GM18519 (cell line): Measurements from ENCODE around the gene PML.
"Not testable (repeated sequence)": the region's sequence is repeated elsewhere in the genome, so short reads cannot be mapped to it uniquely, and the experiment has no call there.

Experiments used
- ATAC-seq: cut with Tn5 transposase; IDR thresholded peaks from one replicate; pipeline ENCODE4 v1.9.1; 2021; ENCODE audit warnings: mild to moderate bottlenecking, moderate library complexity; ENCODE audit not compliant: unreplicated experiment, low FRiP score

The PML gene

GRCh38 chr15:74053517-74053916 lies 59.0 kb downstream of the PML start:
- no peak for ATAC-seq

GRCh38 chr15:74053941-74054529 lies 59.5 kb downstream of the PML start:
- no peak for ATAC-seq

GRCh38 chr15:74055804-74056203 lies 61.3 kb downstream of the PML start:
- ATAC-seq, result no peak

- not testable (repeated sequence) for ATAC-seq
Measured at GRCh38 chr15:74056330-74056729, 61.8 kb downstream of the PML start.

DNA sequence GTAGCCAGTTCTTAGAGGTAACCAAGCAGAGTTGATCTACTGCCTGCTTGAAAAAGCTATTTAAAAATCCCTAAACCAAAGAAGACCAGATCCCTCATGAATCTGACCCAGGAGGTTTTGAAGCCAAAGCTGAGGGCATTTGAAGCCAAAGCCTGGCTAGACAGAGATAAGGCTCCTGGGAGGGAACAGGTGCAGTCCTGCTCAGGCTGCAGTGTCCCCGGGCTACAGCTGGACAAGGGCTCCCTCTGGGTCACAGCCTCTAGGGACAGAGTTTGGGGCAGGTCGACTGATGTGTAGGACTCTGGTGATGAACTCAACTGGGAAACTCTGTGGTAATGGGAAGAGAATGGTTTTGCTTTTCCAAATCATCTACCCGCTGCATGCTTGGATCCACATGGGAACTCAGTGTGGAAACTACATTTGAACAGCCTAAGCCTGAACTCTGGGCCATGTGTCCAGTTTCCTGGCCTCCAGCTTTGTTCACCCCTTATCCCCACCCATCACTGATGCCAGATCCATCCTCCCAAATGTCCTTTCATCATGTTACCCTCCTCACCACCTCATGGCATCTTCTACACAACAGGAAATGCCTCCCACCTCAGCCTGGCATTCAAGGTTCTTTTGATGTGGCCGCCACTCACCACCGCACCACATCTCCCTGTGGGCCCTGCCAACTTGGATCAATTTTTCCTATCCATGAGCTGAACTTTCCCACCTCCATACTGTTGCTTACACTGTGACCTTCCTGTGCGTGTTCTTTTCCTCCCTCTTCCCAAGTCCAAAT lies 64.7 kb downstream of the PML start:
- ATAC-seq, result not testable (repeated sequence)

DNA sequence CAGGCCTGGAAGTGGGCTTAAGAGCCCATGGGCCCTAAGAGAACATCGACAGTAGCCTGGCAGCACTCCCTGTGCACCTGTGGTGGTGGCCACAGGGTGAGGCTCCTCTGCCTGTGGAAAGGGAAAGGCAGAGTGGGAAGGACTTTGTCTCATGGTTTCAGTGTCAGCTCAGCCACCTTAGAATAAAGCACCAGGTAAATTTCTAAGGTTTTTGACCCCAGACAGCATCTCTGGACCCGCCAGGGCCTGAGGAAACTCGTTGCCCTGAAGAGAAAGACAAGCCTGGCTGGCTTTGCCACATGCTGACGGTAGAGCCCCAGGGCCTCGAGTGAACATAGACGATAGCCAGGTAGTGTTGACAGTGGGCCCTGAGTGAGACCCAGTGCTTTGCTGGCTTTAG lies 65.7 kb downstream of the PML start:
- no peak for ATAC-seq

GRCh38 chr15:74062236-74062635 lies 67.7 kb downstream of the PML start:
- no peak for ATAC-seq

GRCh38 chr15:74062671-74063070 lies 68.2 kb downstream of the PML start:
- ATAC-seq, result no peak

GRCh38 chr15:74063425-74064146 lies 69.1 kb downstream of the PML start:
- not testable (repeated sequence) for ATAC-seq

GRCh38 chr15:74064183-74064582 lies 69.7 kb downstream of the PML start:
- not testable (repeated sequence) for ATAC-seq

GRCh38 chr15:74064822-74065221 lies 70.3 kb downstream of the PML start:
- ATAC-seq, result not testable (repeated sequence)

GRCh38 chr15:74065684-74066411 lies 71.3 kb downstream of the PML start:
- not testable (repeated sequence) for ATAC-seq

DNA sequence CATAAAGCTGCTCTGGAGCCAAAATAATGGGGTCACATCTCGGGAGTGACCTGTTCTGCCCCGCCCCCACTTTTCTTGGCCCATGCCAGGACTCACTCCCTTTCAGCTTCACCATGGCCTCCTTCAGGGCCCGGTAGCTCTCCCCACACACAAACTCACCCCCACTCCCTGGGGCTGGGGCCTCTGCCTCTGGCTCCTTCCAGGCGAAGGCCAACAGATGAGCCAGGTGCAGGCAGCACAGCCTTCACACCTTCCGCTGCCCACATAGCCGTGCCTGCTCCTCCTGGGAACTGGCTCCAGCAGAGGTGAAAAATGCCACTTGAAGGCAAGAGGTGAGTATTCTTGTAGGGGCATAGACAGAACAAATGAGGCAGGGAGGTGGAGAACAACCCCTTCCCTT lies 77.1 kb downstream of the PML start:
- ATAC-seq, result not testable (repeated sequence)

- not testable (repeated sequence) for ATAC-seq
Measured at GRCh38 chr15:74072132-74072531, 77.6 kb downstream of the PML start.

GRCh38 chr15:74072614-74073337 lies 78.3 kb downstream of the PML start:
- not testable (repeated sequence) for ATAC-seq

- ATAC-seq, result not testable (repeated sequence)
Measured at GRCh38 chr15:74075781-74076180, 81.3 kb downstream of the PML start.

DNA sequence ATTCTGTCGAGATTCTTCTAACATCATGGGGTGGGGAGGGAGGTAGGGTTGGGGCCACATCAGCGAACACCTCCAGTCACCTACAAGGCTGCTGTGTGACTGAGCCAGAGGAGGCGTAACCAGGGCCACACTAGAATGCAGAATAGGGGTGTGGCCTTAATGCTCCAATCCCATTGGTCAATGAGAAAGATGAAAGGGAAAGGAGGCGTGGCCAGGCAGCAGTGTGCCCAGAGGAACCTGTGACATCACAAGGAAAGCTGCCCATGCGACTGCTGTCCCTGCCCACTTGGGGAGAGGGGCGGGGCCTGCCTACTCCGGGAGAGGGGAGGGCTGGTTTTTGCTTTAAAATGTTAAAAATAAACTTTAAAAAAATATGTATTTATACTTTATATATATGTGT lies 87.9 kb downstream of the PML start, which contains the start of gene GOLGA6A:
Gene GOLGA6A (minus strand): TSS at position 101 of the 400 bp plus-strand sequence. CDS start 41 bp downstream, at position 60.
- ATAC-seq, result not testable (repeated sequence)

DNA sequence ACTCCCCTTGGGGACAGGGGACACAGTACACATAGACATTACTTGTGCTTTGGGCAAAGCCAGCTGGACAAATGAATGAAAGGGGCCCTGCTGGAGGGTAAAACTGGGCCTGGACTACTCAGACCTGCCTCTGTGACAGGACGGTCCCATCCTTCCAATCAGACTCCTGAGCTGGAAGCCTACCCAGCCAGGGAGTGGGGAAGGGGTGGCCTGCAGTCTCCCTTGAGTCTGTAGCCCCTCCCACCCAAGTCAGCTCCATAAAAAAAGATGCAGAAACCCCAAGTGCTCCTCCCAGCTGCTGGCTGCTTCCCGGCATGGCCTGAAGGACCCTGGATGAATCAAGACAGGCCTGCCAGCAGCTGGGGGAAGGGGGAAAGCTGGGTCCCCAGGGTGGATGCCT lies 100.1 kb downstream of the PML start:
- ATAC-seq, result not testable (repeated sequence)

DNA sequence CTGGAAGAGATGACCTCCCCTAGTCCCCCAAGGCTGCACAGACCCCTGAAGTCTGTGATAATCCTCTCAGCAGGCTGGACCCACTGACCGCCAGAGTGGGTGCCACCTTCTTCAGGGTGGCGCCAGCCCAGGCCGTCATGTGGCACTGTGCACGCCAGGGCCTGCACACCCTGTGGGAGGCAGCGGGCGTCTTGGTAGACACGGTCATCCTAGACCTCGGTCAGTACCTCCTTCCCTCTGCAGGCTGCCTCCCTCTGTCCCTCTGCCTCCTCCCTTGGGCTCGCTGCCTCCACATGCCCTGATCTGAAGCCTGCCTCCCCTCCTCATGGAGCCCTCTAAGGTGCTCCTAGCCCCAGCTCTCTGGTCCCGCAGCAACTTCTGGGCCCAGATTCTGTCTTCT lies 101.1 kb downstream of the PML start:
- ATAC-seq, result not testable (repeated sequence)
